Medulla oblongata (tissue), 1 donor: ENCODE measurements around the gene SUGCT.

Experiments
- DNase-seq: peaks from one replicate; pipeline ENCODE4 v3.0.0-alpha.2; 2015; ENCODE audit errors: extremely low spot score

The SUGCT gene

GRCh38 chr7:40324914-40325313, 190.1 kb downstream of the SUGCT start:
- no peak for DNase-seq

DNA sequence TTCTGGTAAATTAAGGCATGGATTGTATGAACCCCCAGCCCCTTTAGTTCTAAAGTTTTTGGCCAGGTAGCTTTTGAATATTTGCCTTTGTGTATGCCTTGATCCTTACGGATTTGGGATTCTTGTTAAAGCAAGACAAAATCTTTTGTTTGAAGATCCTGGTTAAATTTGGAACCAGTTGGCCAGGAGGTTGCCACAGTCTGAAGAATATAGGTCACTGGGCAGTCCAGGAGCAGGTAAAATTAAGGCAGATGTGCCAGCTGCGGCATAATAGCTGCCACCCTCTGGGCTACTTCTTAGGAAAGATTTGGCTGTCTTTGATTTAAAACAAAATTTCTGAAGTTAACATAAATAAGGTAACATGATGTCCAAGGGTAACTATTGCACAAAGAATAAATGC, 192.3 kb downstream of the SUGCT start:
- DNase-seq, result no peak

GRCh38 chr7:40327873-40328272, 193.1 kb downstream of the SUGCT start:
- no peak for DNase-seq

GRCh38 chr7:40329601-40330153, 194.9 kb downstream of the SUGCT start:
- peak; percentile 78 for DNase-seq

DNA sequence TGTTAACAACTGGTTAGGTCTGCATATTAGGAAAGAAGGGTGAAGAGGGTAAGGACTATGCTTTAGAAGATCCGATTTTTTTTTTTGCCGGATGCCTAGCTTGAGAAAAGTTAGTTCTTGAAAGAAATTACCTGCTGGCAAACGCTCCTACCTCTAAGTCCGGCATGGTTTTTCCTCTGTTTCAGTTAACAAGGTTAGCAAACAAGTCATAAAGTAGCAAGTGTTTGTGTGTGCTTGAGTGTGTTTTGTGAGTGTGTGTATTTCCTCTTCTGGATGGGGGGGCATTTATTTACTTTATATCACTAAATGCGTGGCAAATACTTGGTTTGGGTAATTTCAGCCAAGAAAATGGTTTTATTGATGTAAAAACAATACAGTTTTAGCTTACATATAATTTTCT, 195.6 kb downstream of the SUGCT start:
- DNase-seq, result no peak

- DNase-seq, result no peak
Observed at GRCh38 chr7:40331915-40332314, 197.1 kb downstream of the SUGCT start.

GRCh38 chr7:40332516-40332915, 197.7 kb downstream of the SUGCT start:
- peak; percentile 14 for DNase-seq

GRCh38 chr7:40341836-40342235, 207.0 kb downstream of the SUGCT start:
- DNase-seq, result no peak

DNA sequence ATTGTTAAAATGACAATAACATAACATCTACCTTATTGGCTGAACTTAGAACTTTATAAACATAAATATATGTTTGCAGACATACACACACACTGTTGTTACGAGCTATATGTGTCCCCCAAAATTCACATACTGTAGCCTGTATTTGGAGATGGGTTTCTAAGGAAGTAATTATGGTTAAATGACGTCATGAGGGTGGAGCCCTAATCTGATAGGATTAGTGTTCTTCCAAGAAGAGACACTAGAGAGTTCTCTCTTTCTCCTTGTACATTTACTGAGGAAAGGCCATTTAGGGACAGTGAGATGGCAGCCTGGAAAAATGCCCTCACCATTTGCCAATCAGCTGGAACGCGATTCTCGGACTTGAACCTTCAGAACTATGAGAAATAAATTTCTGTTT, 211.7 kb downstream of the SUGCT start:
- no peak for DNase-seq

GRCh38 chr7:40348126-40348728, 213.4 kb downstream of the SUGCT start:
- no peak for DNase-seq

DNA sequence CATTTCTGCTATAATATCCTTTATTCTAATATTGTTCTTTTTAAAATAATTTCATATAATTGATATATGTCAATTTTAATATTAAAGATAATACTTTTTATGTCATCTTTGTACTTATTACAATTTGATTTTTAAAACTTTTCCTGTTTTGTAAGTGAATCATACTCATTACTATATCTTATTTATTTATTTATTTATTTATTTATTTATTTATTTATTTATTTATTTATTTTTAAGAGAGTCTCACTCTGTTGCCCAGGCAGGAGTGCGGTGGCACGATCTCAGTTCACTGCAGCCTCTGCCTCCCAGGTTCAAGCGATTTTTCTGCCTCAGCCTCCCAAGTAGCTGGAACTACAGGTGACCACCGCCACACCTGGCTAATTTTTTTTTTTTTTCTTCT, 215.3 kb downstream of the SUGCT start:
- DNase-seq, result no peak

DNA sequence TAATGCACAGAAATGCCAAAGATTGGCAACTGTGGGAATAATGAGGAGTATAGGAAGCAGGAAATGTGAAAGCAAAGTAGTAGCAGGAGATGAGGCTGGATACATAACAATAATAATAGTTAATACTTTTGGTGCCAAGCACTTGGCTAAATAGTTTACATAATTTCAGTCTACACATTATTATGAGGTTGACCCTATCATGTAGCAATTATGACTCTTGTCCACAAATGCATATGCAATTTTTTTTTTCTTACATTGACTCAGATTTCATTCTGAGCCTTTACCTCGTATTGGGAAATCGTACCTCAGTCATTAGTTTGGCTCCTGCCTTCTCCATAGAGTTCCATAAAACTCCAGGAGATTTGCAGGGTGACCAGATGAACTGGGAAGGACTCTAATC, 219.9 kb downstream of the SUGCT start:
- no peak for DNase-seq

- DNase-seq, result no peak
Observed at GRCh38 chr7:40356312-40356711, 221.5 kb downstream of the SUGCT start.

DNA sequence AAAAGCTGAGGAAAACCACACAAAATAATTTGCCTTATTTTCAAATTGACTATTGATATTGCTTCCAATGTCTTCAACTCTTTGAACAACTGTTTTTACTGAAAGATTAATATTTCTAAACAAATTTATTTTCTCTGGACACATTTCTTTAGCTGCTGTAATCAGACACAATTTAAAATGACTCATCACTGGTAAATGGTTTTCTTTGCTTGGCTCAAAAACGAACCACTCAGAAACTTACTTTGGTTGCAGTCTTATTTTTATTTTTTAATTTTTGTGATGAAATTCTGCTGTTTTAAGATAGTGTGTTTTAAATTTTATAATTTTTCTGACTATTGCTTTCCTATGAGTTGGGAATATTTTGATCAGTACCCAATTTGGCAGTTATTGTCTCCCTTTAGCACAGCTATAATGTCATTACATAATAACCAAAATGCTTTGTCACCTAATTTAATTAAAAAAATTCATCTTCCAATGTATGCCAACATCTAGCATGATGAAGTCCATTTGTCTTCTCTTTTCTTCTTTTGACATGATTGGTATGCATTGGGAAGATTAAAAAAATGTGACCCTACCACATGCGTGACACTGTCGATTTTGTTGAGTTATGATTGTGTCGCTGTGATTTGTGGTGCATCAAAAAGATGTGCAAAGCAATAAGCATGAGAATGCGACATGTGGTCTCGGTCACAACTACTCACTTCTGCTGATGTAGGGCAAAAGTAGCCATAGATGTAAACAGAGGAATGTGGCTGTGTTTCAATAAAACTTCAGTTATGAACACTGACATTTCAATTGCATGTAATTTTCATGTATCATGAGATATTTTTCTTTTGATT, 222.3 kb downstream of the SUGCT start:
- DNase-seq, result no peak

DNA sequence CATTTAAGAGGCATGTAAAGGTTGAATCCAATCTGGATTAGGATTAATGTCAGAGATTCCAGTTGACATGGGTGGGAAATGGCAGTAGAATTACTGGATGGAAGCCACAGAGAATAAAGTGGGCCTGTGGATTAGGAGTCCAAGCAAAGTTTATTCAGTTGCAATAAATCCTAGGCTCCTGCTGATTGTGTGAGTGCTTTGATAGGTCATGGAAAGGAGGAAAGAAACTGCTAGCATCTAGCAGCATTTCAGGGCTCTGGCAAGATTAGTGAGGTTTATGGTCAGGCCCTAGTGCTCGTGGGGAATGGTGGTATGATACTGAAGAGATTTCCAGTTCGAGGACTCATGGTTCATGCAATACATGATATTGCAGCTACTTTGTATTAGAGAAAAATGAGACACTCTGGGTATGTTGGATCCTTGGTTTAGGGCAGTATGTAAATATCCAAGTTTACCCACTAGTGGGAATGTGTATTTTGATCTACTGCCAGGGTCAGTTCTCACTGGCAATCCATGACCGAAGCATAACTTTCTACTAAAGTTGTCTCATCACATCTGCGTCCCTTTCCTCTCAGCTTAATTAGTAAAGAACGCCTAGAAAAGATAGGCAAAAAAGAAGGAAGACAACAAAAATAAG, 235.0 kb downstream of the SUGCT start:
- DNase-seq, result no peak

- no peak for DNase-seq
Observed at GRCh38 chr7:40371806-40372440, 237.1 kb downstream of the SUGCT start.

GRCh38 chr7:40374575-40374974, 239.8 kb downstream of the SUGCT start:
- no peak for DNase-seq

GRCh38 chr7:40380111-40380510, 245.3 kb downstream of the SUGCT start:
- DNase-seq, result no peak

DNA sequence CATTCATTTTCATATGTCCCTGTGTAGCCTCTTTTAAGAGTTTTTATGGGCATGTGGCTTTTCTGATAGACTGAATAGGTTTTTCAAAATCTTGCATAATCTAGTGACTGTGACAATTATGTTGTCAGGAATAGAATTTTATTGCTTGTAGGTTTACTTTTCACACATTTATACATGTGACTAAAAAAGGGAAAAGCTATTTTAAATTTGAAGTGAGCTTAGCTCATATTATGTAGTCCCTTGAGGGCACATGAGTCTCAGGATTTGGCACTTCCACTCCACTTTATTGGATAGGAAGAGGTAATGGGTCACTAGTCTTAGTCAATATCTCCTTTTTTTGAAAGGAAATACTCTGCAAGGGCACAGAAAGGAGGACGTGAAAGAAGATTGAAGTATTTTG, 247.3 kb downstream of the SUGCT start:
- no peak for DNase-seq

DNA sequence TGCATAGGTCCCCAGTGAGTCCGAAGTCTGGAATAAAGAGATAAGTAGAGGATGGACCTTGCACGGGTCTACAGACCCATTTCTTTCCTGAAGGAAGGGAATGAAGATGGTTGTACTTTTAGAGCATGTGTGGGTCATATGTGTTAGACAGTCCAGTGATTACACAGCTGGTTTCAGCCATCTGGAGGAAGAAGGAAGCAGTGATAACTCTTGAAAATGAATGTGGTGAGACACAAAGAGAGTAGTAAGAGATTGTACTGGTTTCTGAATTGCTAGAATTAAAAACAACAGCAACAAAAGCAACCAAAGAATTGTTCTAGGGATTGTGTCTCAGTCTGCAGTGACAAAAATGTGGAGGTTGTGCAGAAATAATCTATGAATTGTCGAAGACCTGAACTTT, 258.9 kb downstream of the SUGCT start:
- DNase-seq, result no peak

- no peak for DNase-seq
Observed at GRCh38 chr7:40394400-40394799, 259.6 kb downstream of the SUGCT start.

DNA sequence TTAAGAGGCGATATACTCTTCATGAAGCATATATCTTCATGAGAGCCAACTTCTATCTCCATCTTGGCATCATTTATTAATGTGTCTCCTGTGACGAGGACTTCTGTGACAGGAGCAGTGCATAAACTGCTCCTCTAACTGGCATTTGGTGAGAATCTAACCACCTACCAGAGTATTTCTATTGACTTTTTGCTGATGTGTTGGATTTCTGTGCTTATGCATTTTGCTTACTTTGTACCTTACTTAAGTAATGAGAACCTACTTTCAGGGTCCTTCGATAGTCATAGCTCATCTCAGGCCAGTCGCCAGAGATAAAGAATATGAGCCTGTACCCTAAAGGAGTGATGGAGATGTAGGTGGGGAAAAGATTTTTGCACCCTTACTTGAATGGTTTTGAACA, 265.7 kb downstream of the SUGCT start:
- no peak for DNase-seq
